NCI-H1092 treated with DMSO at 0.1 percent for 48 hours (cell line): Measurements from ENCODE around the gene SEMA3A.
"Not testable (repeated sequence)": the region's sequence is repeated elsewhere in the genome, so short reads cannot be mapped to it uniquely, and the experiment has no call there.

Source experiments
- DNase-seq: peaks from one replicate; lab custom pipeline; 2025; lab: John Stamatoyannopoulos, UW

The SEMA3A gene

GRCh38 chr7:84152995-84153394 lies 41.6 kb downstream of the SEMA3A start:
- no peak for DNase-seq

GRCh38 chr7:84150370-84150769 lies 44.2 kb downstream of the SEMA3A start:
- DNase-seq: not testable (repeated sequence)

DNA sequence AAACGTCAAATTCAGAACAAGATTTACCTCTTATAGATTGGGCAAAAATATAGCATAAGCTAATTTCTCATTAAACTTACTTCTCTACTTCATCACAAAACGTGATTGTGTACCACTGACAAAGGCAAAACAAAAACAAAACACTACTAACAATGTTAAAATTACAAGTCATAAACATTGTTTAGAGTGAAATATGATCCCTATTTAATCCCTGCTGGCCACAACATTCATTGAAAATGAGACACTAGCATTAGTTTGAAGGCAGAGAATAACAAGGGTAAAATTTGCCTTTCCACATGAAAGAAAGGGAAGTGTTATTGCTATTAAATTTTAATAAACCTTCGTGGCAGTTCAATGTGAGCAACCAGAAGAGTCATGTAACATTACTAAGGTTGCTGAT lies 45.0 kb downstream of the SEMA3A start:
- DNase-seq: no peak

DNA sequence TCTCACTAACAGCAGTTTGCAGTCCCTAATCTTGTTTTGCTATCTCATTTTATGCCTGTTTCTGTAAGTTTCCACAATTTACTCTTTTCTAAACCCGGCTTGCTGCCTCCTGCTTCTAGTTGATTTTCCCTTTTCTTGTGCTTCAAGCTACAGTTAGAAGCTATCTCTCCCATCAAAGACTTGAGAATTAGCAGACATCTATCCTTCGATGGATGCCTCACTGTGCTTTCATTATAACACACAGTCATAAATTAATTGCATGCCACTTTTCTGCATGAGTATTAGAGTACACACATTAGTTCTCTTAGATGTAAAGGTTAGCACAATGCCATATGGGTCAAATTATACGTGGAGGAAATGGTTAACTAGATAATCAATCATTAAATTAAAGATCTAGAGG lies 48.7 kb downstream of the SEMA3A start:
- no peak for DNase-seq

DNA sequence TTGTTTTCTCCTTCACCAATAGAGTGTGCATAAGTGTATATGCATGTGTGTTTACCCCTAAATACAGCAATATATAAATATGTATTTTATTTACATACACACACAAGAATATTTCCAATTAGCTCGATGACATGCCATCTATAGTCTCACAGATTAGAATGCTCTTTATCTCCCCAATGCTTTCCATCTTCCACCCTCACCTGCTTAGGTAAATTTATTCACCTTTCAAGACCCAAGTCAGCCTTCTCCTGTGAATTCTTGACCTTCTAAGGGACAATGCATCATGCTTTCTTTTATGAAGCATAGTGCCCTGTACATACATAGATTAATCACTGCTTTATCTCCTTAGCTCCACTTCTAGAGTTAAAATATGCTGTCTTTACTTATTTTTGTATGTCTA lies 49.7 kb downstream of the SEMA3A start:
- no peak for DNase-seq

GRCh38 chr7:84144480-84144879 lies 50.1 kb downstream of the SEMA3A start:
- no peak for DNase-seq

DNA sequence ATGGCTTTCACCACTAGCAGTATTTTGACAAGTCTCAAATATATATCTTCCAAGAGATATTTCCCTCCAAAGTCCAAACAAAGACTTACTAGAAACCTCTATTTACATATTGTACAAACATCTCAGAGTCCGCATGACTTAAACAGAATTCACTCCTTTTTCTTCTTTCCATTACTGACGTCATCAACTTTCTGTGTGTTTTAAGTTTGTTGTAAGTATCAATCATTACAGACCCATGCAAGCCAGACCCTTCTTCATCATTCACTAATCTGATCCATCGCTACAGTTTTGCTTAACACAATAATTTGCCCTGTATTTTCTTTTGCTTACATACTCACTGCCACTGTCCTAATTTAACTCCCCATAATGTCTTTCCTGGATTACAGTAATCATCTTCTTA lies 51.9 kb downstream of the SEMA3A start:
- DNase-seq: no peak

DNA sequence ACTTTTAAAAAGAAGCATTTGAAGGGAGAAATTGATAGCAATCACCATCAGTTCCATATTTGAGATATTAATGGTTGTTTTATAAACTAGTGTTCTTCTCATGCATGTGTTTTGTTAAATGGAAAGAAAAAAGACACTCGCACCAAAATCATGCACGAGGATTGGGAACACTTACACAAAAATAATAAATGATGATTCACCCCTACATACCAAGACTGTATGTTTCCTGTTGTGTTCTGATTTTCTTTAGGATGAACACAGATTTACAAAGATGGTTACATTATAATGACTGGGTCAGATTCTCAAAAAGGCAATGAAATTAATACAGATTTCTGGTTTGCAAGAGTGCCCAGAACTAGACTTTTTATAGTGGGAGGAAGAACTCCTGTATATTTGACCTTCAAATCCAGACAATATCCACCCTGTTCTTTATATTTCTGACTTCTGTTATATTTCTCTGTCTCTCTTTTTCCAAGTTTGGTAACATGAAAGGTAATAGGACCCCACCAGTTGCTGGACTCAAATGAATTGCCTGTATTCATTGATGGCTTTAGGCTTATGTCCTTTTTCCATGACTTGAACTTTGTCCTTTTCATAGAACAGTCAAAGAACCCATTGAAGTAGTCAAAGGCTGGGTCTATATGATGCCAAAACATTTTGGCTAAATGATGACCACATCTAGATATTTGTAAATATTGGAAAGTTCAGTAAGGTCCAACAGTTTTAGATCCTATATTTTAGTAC lies 54.4 kb downstream of the SEMA3A start:
- no peak for DNase-seq

- DNase-seq: no peak
Measured at GRCh38 chr7:84138411-84138810, 56.2 kb downstream of the SEMA3A start.

GRCh38 chr7:84137812-84138211 lies 56.8 kb downstream of the SEMA3A start:
- DNase-seq: no peak

DNA sequence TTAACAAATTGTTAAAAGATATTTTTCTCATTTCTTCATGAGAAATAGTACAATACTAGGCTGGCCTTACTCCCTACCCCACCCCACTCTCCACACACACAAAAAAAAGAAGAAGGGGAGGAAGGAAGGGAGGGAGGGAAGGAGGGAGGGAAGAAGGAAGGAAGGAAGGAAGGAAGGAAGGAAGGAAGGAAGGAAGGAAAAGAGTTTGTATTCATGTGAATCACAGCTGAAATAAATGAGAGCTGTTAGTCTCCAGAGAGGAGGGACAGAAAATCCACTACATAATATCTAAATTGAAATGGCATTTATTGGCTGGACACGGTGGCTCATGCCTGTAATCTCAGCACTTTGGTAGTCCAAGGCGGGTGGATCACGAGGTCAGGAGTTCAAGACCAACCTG lies 57.8 kb downstream of the SEMA3A start:
- no peak for DNase-seq

GRCh38 chr7:84136336-84136735 lies 58.3 kb downstream of the SEMA3A start:
- no peak for DNase-seq

DNA sequence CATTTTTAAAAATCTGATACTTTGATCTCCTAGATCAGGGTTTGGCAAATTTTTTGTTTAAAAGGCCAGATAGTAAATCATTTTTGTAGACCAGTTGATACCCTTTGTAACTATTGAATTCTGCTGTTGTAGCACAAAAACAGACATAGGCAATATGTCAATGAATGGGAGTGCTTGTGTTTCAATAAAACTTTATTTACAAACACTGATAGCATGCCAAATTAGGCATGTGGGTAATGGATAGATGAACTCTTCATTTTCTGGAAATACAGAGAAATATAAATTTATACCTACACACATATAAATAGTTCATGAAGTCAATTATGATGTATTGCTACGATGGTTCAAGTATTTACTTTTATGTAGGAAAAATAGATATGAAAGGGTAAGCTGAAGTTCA lies 60.4 kb downstream of the SEMA3A start:
- DNase-seq: no peak

GRCh38 chr7:84125654-84126053 lies 68.9 kb downstream of the SEMA3A start:
- no peak for DNase-seq

DNA sequence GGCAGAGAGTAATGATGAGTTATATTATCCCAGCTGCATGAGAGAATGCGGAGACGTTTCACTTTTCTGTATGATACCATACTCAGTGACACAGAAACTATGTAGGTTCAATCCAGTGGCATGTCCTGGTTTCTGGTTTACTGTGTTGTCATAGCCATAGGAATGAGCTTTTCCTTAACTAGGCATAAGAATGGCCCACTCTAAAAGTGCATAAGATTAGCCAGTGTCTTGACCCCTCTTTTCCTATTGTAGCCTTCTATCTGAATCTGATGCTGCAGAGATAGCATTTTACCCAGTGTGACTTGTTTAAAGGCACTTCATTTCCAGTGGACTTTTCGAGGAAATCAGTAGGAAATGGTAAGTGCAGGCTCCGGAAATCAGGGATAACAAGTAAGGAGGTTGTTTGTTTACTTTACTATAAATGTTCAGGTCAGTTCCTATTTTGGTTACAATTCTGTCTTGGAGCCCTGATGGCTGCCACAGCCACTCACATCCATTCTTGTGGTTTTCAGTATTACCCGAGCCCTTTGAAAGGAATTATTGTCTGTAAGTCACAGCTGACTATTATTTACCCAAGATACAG lies 70.5 kb downstream of the SEMA3A start:
- DNase-seq: no peak

DNA sequence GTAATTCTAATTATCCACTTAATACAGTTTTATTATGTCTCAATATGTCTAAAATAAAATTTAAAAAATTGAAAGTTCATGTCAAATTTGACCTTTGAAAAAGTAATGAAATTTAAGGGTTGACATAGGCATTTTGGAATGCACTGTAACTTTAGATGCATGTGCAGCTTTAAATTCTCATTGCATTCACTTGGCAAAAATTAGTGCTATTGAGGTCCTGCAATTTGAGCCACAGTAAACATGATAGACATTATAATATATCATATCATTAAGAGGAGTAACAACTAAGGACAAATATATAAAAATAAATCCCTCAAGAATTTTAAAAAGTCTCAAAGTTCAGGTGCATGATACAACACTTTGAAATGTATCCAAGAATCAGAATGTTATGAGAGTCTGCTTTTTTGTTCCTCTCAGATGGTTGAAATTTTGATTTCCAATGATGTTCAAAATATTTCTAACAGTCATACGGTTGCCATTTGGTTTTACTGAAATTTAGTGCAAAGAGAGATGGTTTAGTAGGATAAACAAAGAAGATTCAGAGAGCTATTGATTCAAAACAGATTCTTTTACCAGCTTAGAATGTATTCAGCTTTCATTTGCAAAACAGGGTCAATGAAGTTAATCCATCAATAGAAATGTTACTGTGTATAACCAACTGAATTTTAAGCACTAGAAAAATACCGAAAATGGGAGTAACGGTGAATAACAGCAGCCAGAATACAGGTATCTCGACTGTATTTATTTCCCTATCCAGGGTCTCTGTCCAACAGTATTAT lies 71.8 kb downstream of the SEMA3A start:
- DNase-seq: no peak

DNA sequence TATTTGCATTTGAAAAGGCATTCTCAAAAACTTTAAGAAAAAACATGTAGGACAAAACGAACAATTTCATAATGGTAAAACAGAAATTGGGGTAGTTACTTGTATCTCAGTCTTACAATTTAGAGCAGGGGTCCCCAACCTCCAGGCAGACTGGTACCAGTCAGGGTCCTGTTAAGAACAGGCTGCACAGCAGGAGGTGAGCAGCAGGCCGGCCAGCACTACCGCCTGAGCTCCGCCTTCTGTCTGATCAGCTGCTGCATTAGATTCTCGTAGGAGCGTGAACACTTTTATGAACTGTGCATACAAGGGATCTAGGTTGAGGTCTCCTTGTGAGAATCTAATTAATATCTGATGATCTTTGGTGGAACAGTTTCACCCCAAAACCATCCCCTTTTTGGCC lies 77.3 kb downstream of the SEMA3A start:
- no peak for DNase-seq

GRCh38 chr7:84113906-84114850 lies 80.4 kb downstream of the SEMA3A start:
- no peak for DNase-seq

DNA sequence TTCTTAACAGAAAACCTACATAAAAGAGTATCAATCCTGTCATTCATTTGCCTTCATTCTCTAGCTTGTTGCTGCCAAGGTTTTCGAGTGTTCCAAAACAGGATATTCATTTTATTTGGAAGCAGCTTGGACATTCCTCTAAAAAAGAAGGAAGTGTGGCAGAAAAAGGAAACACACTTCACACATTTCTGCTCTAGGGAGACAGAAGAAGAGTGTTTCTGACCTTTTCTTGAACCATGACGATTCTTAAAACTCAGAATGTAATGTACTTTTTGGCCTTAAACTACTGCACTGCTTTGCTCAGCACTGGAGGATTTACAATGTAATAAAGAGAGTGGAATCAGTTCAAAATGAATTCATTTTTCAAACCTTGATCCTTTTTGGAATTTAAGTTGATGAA lies 81.3 kb downstream of the SEMA3A start:
- DNase-seq: no peak

DNA sequence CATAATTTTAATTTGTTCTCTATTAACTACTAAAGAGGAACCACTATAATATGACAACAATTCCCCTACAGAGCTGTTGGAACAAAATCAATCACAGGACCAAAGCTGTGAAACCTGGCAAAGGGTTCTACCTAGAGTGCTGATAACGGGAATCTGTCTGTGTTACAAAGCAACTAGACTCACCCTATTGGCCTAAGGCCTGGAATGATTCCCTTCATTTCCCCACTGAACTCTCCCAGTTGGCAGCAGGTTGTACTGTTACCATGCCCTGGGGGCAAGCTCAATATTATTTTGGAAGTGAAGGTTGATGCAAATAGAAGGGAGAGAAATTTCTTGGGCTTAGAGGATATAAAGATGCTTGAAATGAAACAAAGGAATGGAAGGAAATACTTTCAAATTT lies 81.8 kb downstream of the SEMA3A start:
- DNase-seq: peak; percentile 12

DNA sequence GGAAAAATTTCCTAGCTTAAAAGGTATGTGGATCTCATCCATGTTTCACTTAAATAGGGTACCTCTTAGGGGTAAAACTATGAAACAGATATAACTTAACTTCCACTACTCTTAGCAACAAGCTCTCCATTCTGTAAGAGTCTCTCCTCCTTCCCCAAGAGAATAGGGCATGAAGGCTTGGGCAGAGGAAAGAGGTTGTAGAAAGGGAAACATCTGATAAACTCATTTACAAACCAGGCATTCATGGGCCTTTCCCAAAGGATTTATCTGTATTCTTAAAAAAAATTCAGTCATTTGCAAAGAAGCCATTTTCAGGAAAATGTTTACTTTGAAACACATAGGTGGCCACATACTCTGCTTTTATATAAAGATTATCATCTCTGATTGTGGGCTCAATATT lies 82.7 kb downstream of the SEMA3A start:
- DNase-seq: no peak

GRCh38 chr7:84110400-84110799 lies 84.2 kb downstream of the SEMA3A start:
- DNase-seq: no peak
